ENCODE data around the gene PCDHA3.
"Not testable (repeated sequence)": the region's sequence is repeated elsewhere in the genome, so short reads cannot be mapped to it uniquely, and the experiment has no call there.

PCDHA3 gene

DNA sequence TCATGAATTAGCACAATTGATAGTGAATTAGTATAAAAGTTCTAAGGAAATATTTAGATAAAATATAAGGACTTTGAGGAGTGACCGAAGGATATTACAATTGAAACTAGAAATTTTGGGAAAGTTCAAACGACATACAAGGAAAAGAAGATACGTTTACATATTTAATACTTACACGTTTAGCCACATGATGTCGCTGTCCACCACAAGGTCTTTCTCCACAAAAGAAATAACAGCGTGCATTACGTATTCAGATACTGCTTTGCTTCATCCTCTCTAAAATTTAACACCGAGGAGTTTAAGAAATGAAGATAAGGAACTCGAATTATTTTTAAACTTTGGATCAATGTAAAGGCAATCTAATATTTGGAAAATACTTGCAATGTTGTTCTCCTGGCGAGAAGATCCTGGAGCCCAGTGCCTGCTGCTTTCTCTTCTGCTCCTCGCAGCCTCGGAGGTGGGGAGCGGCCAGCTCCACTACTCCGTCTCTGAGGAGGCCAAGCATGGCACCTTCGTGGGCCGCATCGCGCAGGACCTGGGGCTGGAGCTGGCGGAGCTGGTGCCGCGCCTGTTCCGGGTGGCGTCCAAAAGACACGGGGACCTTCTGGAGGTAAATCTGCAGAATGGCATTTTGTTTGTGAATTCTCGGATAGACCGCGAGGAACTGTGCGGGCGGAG lies at the start of gene PCDHA3:
TSS of gene PCDHA3 (plus strand) at position 242 of the 678 bp plus-strand sequence.
- no peak for DNase-seq
- in situ Hi-C loops (cut with HindIII; ENCODE audit: low pct_ligation_motif_present, low pct_unique_long_range_greater_than_20kb, low sequenced_read_pairs): no loop called here

DNA sequence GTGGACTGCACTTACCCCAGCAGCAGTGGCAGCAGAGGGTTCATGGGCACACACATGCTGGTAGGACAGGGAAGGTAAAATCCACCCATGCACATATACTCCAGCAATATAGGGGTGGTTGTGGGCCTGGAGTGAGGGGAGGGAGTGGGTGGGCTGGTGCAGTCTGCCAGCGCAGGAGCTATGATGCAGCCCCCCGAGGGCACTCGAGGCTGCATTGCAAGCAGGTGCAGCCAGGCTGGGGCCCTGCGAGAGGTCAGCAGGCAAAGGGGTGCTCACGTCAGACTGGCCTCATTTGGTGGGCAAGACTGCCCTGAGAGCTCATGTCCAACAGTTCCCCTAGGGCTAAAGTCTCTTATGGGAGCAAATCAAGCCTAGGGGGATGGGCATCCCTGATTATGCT lies 47.3 kb upstream of the PCDHA3 start:
- in situ Hi-C loops (cut with HindIII; ENCODE audit: low pct_ligation_motif_present, low pct_unique_long_range_greater_than_20kb, low sequenced_read_pairs): no loop called here
- DNase-seq: no peak

DNA sequence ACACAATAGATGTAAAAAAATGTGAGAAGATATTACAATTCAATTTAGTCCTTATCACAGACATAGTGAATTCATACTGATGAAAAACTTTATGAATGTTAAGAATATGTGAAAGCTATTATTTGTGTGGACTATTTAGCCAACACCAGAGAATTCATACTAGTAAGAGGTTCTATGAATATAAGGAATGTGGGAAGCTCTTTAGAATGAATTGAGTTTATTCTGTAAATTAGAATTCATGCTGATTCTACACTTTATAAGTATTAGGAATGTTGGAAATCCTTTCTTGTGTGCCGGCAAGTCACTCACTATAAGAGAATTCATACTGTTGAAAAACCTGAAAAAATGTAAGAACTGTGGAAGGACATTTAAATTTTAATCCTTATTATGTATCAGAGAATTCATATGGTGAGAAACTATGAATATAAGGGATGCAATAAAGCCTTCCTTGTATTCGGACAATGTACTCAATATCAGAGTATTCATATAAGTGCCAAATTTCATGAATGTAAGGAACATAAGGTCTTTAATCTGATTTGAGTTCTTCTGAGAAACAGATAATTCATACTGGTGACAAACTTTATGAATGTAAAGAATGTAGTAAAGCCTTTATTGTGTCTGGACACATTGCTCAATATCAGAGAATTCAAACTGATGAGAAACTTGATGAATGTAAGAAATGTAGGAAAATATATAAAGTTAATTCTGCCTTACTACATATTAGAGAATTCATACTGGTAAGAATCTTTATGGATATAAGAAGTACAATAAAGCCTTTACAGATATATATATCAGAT lies 36.5 kb upstream of the PCDHA3 start:
- DNase-seq: no peak
- in situ Hi-C loops (cut with HindIII; ENCODE audit: low pct_ligation_motif_present, low pct_unique_long_range_greater_than_20kb, low sequenced_read_pairs): no loop called here

DNA sequence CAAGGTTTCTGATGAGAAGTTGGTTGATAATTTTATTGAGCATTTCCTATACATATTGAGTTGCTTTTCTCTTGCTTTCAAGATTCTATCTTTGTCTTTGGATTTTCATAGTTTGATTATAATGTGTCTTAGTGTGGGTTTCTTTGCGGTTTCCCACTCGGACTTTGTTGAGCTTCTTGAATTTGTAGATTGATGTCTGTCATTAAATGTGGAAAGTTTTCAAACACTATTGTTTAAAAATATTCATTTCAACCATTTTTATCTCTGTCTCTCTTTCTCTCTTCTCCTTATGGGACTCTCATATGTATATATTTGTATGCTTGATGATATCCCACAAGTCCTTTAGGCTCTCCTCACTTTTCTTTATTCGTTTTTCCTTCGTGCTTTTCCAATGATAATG lies 33.4 kb upstream of the PCDHA3 start:
- no peak for DNase-seq
- in situ Hi-C loops (cut with HindIII; ENCODE audit: low pct_ligation_motif_present, low pct_unique_long_range_greater_than_20kb, low sequenced_read_pairs): no loop called here

DNA sequence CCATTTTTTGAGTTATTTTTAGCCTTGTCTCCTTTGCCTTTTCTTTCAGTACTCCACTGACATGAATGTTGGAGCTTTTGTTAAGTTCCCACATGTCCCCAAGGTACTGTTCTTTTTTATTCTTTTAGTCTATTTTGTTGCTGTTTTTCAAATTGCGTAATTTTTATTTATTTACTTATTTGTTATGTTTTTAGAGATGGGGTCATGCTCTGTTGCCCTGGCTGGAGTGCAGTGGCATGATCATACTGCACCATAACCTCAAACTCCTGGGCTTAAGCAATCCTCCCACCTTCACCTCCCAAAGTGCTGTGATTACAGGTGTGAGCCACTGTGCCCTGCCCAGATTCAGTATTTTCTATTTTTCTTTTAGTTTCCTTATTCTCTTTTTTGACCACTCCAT lies 20.3 kb upstream of the PCDHA3 start:
- no peak for DNase-seq
- in situ Hi-C loops (cut with HindIII; ENCODE audit: low pct_ligation_motif_present, low pct_unique_long_range_greater_than_20kb, low sequenced_read_pairs): no loop called here

DNA sequence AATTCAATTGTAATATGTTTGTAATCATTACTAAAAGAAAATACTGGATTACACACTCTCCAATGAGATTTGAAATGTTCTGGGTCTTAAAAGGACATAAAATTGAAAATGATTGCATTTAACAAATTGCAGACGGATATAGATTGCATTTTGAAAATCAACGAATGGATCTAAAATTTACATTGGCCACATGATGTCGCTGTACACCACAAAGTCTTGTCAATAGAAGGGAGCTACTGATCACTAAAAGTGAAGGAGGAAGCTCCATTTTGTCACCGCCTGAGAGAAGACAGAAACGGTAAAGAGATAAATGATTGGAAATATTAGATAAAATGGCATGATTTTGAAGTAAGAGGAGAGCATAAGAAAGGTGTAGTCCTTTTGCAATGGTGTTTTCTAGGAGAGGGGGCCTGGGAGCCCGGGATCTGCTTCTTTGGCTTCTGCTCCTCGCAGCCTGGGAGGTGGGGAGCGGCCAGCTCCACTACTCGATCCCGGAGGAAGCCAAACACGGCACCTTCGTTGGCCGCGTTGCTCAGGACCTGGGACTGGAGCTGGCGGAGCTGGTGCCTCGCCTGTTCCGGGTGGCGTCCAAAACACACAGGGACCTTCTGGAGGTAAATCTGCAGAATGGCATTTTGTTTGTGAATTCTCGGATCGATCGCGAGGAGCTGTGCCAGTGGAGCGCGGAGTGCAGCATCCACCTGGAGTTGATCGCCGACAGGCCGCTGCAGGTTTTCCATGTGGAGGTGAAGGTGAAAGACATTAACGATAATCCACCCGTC lies 14.8 kb upstream of the PCDHA3 start, which contains the start of gene PCDHA1:
TSS of gene PCDHA1 (plus strand) at position 236 of the 782 bp plus-strand sequence.
- no peak for DNase-seq
- in situ Hi-C loops (cut with HindIII; ENCODE audit: low pct_ligation_motif_present, low pct_unique_long_range_greater_than_20kb, low sequenced_read_pairs): no loop called here

DNA sequence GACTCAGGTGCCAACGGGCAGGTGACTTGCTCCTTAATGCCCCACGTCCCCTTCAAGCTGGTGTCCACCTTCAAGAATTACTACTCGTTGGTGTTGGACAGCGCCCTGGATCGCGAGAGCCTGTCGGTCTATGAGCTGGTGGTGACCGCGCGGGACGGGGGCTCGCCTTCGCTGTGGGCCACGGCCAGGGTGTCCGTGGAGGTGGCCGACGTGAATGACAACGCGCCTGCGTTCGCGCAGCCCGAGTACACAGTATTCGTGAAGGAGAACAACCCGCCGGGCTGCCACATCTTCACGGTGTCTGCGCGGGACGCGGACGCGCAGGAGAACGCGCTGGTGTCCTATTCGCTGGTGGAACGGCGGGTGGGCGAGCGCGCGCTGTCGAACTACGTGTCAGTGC lies 13.4 kb upstream of the PCDHA3 start:
- in situ Hi-C loops (cut with HindIII; ENCODE audit: low pct_ligation_motif_present, low pct_unique_long_range_greater_than_20kb, low sequenced_read_pairs); DNase-seq: not testable (repeated sequence)

DNA sequence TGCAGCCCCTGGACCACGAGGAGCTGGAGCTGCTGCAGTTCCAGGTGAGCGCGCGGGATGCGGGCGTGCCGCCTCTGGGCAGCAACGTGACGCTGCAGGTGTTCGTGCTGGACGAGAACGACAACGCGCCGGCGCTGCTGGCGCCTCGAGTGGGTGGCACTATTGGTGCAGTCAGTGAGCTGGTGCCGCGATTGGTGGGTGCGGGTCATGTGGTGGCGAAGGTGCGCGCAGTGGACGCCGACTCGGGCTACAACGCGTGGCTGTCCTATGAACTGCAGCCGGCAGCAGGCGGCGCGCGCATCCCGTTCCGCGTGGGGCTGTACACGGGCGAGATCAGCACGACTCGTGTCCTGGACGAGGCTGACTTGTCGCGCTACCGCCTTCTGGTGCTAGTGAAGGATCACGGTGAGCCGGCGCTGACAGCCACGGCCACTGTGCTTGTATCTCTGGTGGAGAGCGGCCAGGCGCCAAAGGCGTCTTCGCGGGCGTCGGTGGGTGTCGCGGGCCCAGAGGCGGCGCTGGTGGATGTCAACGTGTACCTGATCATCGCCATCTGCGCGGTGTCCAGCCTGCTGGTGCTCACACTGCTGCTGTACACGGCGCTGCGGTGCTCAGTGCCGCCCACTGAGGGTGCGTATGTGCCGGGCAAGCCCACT lies 12.9 kb upstream of the PCDHA3 start:
- in situ Hi-C loops (cut with HindIII; ENCODE audit: low pct_ligation_motif_present, low pct_unique_long_range_greater_than_20kb, low sequenced_read_pairs); DNase-seq: not testable (repeated sequence)

DNA sequence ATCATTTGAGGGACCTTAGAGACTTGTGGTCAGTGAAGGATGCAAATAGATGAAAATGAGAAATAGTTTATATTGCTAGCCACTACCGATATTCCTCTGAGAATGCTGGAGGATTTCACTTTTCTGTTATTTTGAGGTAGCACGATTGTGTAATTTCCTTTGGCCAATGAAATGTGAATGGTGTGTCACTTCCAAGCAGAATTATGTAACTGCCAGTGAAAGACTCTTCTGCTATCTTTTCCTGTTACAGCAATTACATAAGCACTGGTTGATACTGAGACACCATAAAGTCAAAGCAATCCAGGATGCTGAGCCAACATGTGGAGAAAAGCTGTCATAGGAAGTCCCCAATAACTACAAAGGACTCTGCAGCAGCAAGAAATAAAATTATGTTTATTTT lies 9.8 kb upstream of the PCDHA3 start:
- no peak for DNase-seq
- in situ Hi-C loops (cut with HindIII; ENCODE audit: low pct_ligation_motif_present, low pct_unique_long_range_greater_than_20kb, low sequenced_read_pairs): no loop called here

DNA sequence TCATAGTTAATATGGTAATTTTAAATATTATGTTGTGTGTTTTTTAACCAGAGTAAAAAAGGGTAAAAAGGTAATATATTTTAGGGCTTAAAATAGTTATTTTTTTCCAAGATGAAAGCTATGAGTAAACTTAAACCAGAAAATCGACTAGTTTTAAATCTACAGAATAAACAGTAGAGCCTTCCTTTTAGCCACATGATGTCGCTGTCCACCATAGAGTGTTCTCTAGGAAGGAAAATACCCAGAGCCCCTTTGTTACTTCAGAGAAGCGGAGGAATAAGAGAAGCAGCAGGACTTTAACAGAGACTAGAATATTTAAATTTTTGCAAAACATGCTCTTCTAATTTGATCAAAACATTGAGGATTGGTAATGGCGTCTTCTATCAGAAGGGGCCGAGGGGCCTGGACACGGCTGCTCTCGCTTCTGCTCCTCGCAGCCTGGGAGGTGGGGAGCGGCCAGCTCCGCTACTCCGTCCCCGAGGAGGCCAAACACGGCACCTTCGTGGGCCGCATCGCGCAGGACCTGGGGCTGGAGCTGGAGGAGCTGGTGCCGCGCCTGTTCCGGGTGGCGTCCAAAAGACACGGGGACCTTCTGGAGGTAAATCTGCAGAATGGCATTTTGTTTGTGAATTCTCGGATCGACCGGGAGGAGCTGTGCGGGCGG lies 6.1 kb upstream of the PCDHA3 start, which contains the start of gene PCDHA2:
TSS of gene PCDHA2 (plus strand) at position 258 of the 664 bp plus-strand sequence.
- DNase-seq: no peak
- in situ Hi-C loops (cut with HindIII; ENCODE audit: low pct_ligation_motif_present, low pct_unique_long_range_greater_than_20kb, low sequenced_read_pairs): no loop called here

DNA sequence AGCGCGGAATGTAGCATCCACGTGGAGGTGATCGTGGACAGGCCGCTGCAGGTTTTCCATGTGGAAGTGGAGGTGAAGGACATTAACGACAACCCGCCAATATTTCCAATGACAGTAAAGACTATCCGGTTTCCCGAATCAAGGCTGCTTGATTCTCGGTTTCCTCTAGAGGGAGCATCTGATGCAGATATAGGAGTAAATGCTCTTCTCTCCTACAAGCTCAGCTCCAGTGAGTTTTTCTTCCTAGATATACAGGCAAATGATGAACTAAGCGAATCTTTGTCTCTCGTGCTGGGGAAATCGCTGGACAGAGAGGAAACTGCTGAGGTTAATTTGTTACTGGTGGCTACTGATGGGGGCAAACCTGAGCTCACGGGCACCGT lies 5.6 kb upstream of the PCDHA3 start:
- no peak for DNase-seq
- in situ Hi-C loops (cut with HindIII; ENCODE audit: low pct_ligation_motif_present, low pct_unique_long_range_greater_than_20kb, low sequenced_read_pairs): no loop called here

DNA sequence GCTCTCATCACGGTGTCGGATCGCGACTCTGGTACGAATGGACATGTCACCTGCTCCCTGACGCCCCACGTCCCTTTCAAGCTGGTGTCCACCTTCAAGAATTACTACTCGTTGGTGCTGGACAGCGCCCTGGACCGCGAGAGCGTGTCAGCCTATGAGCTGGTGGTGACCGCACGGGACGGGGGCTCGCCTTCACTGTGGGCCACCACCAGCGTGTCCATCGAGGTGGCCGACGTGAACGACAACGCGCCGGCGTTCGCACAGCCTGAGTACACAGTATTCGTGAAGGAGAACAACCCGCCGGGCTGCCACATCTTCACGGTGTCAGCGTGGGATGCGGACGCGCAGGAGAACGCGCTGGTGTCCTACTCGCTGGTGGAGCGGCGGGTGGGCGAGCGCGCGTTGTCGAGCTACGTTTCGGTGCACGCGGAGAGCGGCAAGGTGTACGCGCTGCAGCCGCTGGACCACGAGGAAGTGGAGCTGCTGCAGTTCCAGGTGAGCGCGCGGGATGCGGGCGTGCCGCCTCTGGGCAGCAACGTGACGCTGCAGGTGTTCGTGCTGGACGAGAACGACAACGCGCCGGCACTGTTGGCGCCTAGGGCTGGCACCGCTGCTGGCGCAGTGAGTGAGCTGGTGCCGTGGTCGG lies 4.7 kb upstream of the PCDHA3 start:
- DNase-seq; in situ Hi-C loops (cut with HindIII; ENCODE audit: low pct_ligation_motif_present, low pct_unique_long_range_greater_than_20kb, low sequenced_read_pairs): not testable (repeated sequence)

DNA sequence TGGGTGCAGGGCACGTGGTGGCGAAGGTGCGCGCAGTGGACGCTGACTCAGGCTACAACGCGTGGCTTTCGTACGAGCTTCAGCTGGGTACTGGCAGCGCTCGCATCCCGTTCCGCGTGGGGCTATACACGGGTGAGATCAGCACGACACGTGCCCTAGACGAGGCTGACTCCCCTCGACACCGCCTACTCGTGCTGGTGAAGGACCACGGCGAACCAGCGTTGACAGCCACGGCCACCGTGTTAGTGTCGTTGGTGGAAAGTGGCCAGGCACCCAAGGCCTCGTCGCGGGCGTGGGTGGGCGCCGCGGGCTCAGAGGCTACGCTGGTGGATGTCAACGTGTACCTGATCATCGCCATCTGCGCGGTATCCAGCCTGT lies 4.2 kb upstream of the PCDHA3 start:
- in situ Hi-C loops (cut with HindIII; ENCODE audit: low pct_ligation_motif_present, low pct_unique_long_range_greater_than_20kb, low sequenced_read_pairs): no loop called here
- no peak for DNase-seq

DNA sequence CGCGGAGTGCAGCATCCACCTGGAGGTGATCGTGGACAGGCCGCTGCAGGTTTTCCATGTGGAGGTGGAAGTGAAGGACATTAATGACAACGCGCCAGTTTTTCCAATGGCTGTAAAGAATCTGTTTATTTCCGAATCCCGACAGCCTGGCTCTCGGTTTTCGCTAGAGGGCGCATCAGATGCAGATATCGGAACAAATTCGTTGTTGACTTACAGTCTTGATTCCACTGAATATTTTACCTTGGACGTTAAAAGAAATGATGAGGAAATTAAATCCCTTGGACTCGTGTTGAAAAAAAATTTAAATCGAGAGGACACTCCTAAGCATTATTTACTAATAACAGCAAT lies 611 bp downstream of the PCDHA3 start:
- in situ Hi-C loops (cut with HindIII; ENCODE audit: low pct_ligation_motif_present, low pct_unique_long_range_greater_than_20kb, low sequenced_read_pairs): no loop called here
- DNase-seq: no peak

DNA sequence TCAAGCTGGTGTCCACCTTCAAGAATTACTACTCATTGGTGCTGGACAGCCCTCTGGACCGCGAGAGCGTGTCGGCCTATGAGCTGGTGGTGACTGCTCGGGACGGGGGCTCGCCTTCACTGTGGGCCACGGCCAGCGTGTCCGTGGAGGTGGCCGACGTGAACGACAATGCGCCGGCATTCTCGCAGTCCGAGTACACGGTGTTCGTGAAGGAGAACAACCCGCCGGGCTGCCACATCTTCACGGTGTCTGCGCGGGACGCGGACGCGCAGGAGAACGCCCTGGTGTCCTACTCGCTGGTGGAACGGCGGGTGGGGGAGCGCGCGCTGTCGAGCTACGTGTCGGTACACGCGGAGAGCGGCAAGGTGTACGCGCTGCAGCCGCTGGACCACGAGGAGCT lies 1.5 kb downstream of the PCDHA3 start:
- in situ Hi-C loops (cut with HindIII; ENCODE audit: low pct_ligation_motif_present, low pct_unique_long_range_greater_than_20kb, low sequenced_read_pairs); DNase-seq: not testable (repeated sequence)

DNA sequence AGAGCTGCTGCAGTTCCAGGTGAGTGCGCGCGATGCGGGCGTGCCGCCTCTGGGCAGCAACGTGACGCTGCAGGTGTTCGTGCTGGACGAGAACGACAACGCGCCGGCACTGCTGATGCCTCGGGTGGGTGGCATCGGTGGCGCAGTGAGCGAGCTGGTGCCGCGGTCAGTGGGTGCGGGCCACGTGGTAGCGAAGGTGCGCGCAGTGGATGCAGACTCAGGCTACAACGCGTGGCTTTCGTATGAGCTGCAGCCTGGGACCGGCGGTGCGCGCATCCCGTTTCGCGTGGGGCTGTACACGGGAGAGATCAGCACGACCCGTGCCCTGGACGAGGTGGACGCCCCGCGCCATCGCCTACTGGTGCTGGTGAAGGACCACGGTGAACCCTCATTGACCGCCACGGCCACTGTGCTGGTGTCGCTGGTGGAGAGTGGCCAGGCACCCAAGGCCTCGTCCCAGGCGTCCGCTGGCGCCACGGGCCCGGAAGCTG lies 2.0 kb downstream of the PCDHA3 start:
- in situ Hi-C loops (cut with HindIII; ENCODE audit: low pct_ligation_motif_present, low pct_unique_long_range_greater_than_20kb, low sequenced_read_pairs): no loop called here
- no peak for DNase-seq

DNA sequence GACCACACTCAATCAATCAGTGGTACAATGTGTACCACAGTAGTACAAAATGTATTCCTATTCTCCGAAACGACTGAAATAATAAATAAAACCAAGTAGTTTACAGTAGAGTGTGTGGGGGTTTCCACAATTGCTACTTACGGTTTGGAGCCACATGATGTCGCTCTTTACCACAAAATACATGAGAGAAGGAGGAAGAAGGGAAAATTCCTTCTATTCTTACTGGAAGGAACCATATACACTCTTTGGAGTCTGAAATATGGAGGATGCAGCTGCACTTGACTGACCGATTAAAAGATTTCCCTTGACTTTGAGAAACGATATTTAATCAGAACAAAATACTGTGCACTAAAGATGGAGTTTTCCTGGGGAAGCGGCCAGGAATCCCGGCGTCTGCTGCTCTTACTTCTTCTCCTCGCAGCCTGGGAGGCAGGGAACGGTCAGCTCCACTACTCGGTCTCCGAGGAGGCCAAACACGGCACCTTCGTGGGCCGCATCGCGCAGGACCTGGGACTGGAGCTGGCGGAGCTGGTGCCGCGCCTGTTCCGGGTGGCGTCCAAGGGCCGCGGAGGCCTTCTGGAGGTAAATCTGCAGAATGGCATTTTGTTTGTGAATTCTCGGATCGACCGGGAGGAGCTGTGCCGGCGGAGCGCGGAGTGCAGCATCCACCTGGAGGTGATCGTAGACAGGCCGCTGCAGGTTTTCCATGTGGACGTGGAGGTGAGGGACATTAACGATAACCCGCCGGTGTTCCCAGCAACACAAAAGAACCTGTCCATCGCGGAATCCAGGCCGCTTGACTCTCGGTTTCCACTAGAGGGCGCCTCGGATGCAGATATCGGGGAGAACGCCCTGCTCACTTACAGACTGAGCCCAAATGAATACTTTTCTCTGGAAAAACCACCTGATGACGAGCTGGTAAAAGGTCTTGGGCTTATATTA lies 6.2 kb downstream of the PCDHA3 start, which contains the start of gene PCDHA4:
TSS of gene PCDHA4 (plus strand) at position 235 of the 942 bp plus-strand sequence.
- in situ Hi-C loops (cut with HindIII; ENCODE audit: low pct_ligation_motif_present, low pct_unique_long_range_greater_than_20kb, low sequenced_read_pairs): no loop called here

More for the DNA sequence above, 6.2 kb downstream of the PCDHA3 start, which contains the start of gene PCDHA4:
- no peak for DNase-seq

All from ACHN (cell line).